OCI-LY1 (cell line): ENCODE measurements around the gene CEP128.

Experiments used
- CTCF ChIP-seq: fragments of 200-600 bp; sonication (generic), shearing (Covaris generic); IDR thresholded peaks from 2 replicates; pipeline ENCODE4 v1.5.1; 2017; ENCODE audit warnings: mild to moderate bottlenecking, antibody characterized with exemption, low read length, moderate library complexity, mixed read lengths
- EZH2 ChIP-seq: fragments of 200-600 bp; sonication (generic), shearing (Covaris generic); IDR thresholded peaks from 2 replicates; pipeline ENCODE4 v1.8.0; 2017; ENCODE audit warnings: borderline replicate concordance, mixed run types, mild to moderate bottlenecking, antibody characterized with exemption, low read length, moderate library complexity, mixed read lengths

- TF ChIP-seq CTCF (no peak), EZH2 (no peak)
Observed at GRCh38 chr14:80978403-80978802, 36.9 kb upstream of the CEP128 start.
